ENCODE results near the gene TMEM82.

DNA sequence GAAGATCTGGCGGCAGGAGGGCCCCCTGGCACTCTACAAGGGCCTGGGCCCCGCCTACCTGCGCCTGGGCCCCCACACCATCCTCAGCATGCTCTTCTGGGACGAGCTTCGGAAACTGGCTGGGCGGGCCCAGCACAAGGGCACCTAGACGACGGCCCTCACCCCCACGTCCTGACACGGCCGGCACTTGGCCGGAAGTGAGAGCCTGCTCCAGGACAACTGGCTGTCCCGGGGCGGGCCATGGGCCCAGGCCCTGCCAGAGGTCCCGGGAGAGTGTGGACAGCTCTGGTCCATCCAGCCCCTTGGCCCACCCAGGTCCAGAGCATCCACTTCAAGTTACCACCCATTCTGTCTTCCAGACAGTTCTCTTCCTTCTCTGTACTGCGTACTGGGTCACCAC is 3.0 kb upstream of the TMEM82 start:
- no peak for TF ChIP-seq POLR2A (IDR thresholded peaks at IDR 0.05)
- no peak for TF ChIP-seq EP300 (IDR thresholded peaks at IDR 0.05)
- TF ChIP-seq, protein P1, sequence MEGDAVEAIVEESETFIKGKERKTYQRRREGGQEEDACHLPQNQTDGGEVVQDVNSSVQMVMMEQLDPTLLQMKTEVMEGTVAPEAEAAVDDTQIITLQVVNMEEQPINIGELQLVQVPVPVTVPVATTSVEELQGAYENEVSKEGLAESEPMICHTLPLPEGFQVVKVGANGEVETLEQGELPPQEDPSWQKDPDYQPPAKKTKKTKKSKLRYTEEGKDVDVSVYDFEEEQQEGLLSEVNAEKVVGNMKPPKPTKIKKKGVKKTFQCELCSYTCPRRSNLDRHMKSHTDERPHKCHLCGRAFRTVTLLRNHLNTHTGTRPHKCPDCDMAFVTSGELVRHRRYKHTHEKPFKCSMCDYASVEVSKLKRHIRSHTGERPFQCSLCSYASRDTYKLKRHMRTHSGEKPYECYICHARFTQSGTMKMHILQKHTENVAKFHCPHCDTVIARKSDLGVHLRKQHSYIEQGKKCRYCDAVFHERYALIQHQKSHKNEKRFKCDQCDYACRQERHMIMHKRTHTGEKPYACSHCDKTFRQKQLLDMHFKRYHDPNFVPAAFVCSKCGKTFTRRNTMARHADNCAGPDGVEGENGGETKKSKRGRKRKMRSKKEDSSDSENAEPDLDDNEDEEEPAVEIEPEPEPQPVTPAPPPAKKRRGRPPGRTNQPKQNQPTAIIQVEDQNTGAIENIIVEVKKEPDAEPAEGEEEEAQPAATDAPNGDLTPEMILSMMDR (IDR thresholded peaks at IDR 0.05), result no peak

Measured in stomach (tissue), 4 donors.